ENCODE results near the gene LONP2. TPM values are rescaled to one million over a fixed set of nuclear protein-coding genes. Genes with fewer than 3 reads are reported as not detected.

The LONP2 gene
- total and polyA plus RNA-seq, 2 of the 13 experiments (the other 11 are each of a cell fraction or from before 2014, with no cell fraction given), result 39.2 to 63.3 TPM

GRCh38 chr16:48194828-48195556 is 49.1 kb upstream of the LONP2 start (continued):
- TF ChIP-seq, protein P1, sequence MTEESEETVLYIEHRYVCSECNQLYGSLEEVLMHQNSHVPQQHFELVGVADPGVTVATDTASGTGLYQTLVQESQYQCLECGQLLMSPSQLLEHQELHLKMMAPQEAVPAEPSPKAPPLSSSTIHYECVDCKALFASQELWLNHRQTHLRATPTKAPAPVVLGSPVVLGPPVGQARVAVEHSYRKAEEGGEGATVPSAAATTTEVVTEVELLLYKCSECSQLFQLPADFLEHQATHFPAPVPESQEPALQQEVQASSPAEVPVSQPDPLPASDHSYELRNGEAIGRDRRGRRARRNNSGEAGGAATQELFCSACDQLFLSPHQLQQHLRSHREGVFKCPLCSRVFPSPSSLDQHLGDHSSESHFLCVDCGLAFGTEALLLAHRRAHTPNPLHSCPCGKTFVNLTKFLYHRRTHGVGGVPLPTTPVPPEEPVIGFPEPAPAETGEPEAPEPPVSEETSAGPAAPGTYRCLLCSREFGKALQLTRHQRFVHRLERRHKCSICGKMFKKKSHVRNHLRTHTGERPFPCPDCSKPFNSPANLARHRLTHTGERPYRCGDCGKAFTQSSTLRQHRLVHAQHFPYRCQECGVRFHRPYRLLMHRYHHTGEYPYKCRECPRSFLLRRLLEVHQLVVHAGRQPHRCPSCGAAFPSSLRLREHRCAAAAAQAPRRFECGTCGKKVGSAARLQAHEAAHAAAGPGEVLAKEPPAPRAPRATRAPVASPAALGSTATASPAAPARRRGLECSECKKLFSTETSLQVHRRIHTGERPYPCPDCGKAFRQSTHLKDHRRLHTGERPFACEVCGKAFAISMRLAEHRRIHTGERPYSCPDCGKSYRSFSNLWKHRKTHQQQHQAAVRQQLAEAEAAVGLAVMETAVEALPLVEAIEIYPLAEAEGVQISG (CRISPR knock-in tag; IDR thresholded peaks at IDR 0.05), result no peak
- TF ChIP-seq RARA (CRISPR knock-in tag; IDR thresholded peaks at IDR 0.05) (peak; percentile 15; the same call in 1 of the 2 replicates), ZKSCAN1 (IDR thresholded peaks at IDR 0.05; ENCODE audit: low read length) (peak; percentile 81), ZFP36L1 (CRISPR knock-in tag; IDR thresholded peaks at IDR 0.05) (no peak), FOXO1 (CRISPR knock-in tag; IDR thresholded peaks at IDR 0.05) (peak; percentile 38; the same call in 1 of the 2 replicates), ZNF160 (CRISPR knock-in tag; IDR thresholded peaks at IDR 0.05) (no peak), ZFP41 (CRISPR knock-in tag; IDR thresholded peaks at IDR 0.05; ENCODE audit: borderline replicate concordance) (no peak), RXRB (CRISPR knock-in tag; IDR thresholded peaks at IDR 0.05; ENCODE audit: borderline replicate concordance) (peak; percentile 49; the same call in 1 of the 2 replicates), ZNF33A (CRISPR knock-in tag; IDR thresholded peaks at IDR 0.05; ENCODE audit: borderline replicate concordance) (no peak), SMAD3 (CRISPR knock-in tag; IDR thresholded peaks at IDR 0.05) (no peak), ZNF225 (CRISPR knock-in tag; IDR thresholded peaks at IDR 0.05) (no peak), ARNT (IDR thresholded peaks at IDR 0.05) (no peak), ZNF30 (CRISPR knock-in tag; IDR thresholded peaks at IDR 0.05) (no peak), RFX3 (CRISPR knock-in tag; IDR thresholded peaks at IDR 0.05) (no peak), ZBTB38 (CRISPR knock-in tag; IDR thresholded peaks at IDR 0.05) (no peak)
- TF ChIP-seq, protein P2, sequence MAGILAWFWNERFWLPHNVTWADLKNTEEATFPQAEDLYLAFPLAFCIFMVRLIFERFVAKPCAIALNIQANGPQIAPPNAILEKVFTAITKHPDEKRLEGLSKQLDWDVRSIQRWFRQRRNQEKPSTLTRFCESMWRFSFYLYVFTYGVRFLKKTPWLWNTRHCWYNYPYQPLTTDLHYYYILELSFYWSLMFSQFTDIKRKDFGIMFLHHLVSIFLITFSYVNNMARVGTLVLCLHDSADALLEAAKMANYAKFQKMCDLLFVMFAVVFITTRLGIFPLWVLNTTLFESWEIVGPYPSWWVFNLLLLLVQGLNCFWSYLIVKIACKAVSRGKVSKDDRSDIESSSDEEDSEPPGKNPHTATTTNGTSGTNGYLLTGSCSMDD (CRISPR knock-in tag; IDR thresholded peaks at IDR 0.05), result no peak
- TF ChIP-seq, protein P3, sequence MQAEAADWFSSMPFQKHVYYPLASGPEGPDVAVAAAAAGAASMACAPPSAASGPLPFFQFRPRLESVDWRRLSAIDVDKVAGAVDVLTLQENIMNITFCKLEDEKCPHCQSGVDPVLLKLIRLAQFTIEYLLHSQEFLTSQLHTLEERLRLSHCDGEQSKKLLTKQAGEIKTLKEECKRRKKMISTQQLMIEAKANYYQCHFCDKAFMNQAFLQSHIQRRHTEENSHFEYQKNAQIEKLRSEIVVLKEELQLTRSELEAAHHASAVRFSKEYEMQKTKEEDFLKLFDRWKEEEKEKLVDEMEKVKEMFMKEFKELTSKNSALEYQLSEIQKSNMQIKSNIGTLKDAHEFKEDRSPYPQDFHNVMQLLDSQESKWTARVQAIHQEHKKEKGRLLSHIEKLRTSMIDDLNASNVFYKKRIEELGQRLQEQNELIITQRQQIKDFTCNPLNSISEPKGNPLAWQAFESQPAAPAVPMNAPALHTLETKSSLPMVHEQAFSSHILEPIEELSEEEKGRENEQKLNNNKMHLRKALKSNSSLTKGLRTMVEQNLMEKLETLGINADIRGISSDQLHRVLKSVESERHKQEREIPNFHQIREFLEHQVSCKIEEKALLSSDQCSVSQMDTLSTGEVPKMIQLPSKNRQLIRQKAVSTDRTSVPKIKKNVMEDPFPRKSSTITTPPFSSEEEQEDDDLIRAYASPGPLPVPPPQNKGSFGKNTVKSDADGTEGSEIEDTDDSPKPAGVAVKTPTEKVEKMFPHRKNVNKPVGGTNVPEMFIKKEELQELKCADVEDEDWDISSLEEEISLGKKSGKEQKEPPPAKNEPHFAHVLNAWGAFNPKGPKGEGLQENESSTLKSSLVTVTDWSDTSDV (CRISPR knock-in tag; IDR thresholded peaks at IDR 0.05), result no peak
